NCI-H146 treated with DMSO at 0.1 percent for 48 hours (cell line): ENCODE data around the gene MPPED2.

Source experiments
- DNase-seq: peaks from one replicate; lab custom pipeline; 2025; ENCODE audit not compliant: unreplicated experiment; lab: John Stamatoyannopoulos, UW

MPPED2 gene

DNA sequence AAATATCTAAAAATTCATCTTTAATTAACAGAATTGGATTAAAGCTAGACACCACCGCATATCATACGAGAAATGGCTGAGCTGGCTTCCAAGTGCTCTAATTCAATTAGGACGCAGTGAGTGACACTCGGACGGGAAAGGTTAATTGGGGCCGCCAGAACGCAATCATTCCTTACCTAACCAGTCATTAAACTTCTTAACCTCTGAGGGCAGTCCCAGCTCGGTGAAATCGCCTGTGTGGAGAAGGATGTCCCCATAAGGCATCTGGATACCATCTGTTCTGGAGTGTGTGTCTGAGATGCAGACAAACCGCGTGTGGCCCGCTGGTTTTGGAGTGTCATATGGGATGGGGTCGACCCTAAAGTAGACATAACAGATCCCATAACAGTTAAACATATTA lies 50.3 kb downstream of the MPPED2 start:
- no peak for DNase-seq

DNA sequence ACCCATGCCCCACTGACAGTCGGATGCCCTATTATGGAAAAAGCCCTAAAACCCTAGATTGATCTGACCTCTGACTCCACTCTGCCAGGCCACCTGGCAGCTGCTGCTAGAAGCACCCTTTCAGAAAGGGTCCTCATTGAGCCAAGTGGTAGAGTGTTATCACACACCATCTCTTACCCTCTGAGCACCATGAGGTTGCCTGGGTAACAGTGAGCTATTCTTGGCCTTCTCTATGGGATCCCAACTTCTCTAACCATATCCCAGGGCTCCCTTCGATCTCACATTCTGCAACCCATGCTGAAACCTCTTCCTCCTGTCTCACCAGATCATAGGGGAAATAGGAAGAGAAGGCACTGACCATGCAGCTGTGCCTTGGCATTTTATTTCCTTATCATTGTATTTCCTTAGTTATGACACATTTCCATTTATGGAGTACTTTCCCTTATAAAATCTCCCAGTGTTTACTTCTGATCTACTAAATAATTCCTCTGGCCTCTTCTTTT lies 52.7 kb downstream of the MPPED2 start:
- DNase-seq, result no peak

DNA sequence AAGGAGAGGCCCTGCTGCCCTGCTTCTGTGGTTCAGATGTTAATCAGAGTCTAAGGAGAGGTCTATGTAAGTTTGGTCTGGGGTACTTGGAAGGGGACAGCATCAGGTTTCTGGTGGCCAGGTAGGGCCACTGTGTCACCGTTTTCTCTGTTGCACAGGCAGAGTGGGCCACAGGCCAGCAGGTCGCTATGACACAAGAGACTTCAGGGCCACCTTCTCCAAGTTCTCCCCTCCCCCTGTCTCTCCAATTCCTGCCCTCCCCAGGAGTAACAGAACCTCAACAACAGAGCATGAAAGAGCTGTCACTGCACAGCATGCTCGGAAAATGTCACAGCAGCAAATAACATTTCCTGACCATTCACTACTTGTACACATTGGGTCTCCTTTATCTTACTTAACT lies 58.6 kb downstream of the MPPED2 start:
- no peak for DNase-seq

DNA sequence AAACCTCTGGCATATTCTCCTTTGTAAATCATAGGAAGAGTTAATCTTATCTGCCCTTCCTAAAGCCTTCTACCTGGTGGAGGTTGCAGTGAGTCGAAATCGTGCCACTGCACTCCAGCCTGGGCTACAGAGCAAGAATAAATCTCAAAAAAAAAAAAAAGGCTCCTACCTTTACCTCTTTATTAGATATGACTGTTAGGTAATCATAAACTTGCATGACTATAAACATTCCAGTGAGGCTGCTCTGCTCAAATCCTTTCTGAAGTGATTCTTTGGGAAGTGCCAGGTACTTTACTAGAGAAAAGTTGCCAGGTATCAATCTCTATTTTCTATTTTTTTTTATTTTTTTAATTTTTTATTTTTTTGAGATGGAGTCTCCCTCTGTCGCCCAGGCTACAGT lies 59.6 kb downstream of the MPPED2 start:
- DNase-seq, result no peak

DNA sequence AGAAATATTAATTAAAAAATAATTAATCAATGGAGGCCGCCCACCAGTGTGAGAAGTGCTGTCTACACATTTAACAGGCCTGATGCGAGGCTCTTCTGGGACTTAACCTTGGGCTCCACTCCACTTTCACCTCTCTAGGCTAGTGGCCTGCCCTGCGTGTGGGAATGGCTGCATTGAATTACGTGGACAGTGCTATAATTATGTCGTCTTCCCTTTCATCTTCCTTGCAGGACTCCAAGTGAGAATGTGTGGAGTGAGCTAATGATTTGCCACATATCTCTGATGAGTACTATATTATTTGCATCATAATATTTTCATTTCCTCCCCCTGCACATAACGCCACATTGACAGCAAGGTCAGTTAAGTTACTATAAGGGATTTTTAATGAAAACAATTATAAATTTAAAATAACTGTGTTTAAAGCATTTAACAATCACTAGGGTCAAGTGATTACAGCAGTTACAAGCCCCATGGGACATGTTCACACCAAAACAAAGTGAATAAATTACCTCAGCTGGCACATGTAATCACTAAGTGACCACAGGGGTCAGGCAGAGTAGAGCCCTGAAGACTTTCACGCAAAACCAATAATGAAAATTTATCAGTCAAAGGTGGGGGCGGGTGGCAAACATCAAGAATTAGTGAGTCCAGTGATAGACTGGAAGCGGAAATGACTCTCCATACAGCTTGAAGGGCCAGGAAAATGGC lies 63.5 kb downstream of the MPPED2 start:
- DNase-seq, result no peak

DNA sequence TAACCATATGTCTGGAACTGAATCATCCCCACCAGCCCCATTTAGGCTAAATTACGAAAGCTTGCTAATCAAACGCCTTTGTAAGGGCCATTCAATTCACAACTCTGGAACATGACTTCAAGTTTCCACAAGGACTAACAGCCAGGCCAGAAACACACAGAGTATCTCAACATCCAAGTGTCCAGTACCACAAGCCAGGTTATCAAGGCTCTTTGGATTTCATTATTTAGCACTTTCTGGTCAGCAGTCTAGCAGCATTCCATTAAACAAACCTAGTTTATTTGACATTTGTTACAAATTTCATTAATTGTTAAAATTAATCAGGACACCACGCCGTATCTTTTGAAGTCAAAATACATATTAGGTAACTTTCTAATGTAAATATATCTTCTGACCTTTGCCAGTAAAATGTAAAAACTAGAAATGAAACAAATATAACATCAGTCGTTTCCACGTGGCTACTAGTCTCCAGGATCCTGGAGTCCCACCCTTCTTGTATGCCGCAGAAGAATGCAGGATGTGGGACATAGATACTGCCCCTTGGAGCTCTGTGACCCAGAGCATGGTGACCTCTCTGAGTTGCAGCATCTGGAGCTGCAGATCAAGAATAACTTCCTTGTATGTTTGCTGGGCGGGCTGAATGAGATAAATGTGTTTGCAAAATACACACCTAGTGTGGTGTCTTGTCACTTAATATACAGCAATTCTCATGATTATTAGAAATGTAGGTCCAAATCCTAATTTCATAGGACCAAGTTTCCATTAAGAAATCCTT lies 64.7 kb downstream of the MPPED2 start:
- no peak for DNase-seq

DNA sequence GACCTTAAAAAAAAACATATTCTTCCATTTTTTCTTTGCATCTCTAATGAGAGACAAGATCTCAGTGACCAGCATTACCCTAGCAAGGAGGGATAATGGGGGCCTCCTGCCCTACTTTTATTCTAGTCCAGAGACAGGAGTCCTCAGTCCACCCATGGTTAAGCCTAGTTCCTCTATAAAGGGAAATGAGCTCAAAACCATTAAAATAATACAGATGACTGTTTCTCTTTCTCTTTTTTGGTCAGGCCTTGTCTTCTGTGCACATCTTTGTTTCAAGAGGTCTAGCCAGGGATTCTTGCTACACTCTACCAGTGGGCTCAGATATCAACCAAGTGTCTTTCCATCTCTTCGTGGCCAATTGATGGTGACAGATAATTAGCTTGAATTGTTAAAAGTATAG lies 73.1 kb downstream of the MPPED2 start:
- no peak for DNase-seq

DNA sequence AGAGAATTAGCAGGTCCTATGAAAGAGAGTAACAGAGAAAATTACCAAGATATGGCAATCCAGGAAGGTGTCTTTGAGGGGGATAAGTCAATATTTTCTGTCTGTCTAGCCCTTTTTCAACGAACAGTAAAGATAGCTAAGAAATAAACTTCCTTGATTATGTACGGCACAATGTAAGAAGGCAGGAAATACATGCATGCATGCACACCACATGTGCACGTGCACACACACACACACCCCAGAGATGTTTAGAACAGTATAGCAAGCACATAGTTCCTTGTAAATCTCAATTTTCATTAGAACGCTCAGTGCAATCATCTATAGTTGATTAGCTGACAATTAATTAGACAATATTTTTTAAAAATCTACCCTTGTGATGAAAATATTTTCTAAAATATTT lies 74.7 kb downstream of the MPPED2 start:
- DNase-seq, result no peak

DNA sequence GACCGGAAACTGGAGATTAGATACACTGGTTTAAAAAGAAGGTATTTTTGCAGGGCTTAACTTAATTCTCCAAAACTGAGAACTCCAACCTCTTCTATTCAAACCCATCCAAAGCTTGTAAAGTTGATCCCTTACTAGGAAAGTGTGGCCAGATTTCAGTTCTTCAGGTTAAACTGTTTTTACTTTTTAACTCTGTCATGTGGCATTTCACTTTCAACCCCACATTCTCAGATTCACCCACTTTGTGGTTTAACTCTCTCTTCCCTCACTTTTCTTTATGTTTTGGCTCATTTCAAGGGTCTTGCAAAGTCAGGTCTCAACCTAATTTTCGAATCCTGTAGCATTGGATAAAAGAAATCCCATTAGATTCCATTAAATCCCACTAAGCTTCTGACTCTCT lies 75.4 kb downstream of the MPPED2 start:
- no peak for DNase-seq

DNA sequence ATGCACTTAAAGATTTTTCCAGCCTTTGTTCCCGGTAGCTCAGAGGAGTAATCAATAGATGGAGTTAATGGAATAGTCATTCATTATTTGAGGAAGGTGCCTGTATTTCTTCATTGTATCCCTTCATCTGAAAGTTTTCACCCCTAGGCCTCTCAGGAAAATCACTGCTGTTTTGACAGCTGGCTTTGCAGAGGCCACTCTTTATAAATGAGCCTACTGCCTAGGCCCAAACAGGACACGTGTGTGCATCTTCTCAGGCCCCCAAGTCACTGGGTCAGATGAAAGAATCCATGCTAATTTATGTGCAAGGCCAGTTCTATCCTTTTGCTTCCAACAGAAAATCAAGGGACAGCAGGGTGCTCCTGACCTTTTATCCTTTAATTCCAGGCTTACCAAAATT lies 76.8 kb downstream of the MPPED2 start:
- DNase-seq, result no peak

DNA sequence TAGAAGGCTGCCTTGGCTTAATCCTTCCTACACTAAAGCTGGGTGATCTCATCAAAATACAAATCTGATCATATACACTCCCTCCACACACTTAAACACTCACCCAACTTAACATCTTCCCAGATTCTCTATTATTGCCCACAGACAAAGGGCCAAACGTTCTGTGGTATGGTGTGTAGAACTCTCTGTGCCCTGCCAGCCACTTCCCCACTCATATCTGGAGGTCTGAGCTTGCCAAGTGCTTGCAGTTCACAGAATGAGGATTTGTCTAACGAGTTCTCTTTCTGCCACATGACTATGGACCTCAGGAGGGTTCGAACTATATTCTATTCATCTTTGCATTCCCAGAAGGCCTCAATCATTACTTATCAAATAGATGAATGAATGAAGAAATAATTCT lies 77.6 kb downstream of the MPPED2 start:
- DNase-seq, result no peak

DNA sequence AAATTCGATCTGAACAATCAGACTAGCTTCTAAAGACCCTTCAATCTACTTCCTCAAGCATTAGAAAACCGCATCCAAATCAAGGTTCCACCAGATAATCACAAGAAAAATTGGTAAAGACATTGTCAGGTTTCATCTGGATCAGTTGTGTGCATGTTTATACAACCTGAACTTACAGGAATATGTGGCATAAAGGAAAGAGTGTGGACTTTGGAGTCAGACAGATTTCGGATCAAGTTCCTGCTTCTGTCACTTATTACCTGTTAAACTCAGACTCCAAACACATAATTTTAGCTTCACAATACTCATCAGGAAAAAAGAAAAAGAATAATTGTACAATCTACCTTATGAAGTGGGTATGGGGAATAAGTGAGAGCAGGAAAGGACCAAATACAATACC lies 80.5 kb downstream of the MPPED2 start:
- no peak for DNase-seq

DNA sequence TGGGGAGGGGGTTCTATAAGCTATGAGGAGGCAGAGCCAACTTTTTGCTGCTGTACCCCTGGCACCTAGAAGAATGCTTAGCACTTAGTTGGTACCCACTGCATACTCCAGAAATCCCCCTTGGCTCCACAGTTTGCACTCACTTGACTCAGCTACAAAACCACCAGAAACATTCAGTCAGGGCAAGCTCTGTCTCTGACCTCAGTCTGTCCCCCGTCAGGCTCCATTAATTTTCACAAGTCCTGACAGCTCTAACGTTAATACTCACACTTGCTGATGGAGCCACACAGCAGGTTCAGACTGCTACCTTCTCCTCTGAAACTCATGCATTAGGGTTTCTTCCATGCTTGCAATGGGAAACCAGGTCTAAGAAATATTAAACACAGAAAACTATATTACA lies 81.7 kb downstream of the MPPED2 start:
- no peak for DNase-seq

DNA sequence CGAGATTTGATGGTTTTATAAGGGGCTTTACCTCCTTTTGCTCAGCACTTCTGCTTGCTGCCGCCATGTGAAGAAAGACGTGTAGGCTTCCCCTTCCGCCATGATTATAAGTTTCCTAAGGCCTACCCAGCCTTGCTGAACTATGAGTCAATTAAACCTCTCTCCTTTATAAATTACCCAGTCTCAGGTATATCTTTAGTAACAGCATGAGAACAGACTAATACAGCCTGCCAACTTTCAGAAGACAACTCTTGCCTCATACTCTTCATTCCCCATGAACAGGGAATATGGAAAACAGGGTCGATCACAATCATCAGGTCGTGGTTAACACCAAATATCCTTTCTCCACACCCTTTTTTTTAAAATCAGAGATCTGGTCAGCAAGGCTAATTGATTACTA lies 83.0 kb downstream of the MPPED2 start:
- no peak for DNase-seq

DNA sequence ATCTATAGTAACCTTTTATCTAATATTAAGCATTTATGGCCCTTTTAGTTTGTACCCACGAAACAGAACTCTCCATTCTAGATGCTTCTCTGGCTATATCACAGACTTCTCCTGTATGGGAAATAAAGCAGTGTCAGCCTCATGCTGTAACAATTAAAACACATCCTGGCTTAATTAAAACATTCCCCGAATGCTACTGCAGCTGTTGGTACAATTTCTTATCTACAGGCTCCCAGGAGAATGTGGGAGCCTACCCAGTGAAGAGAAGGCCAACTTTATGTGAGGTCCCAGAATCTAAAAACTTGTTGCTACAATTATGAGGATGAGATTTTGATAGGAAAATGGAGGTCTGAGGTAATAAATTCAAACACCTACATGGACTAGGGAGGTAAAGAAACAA lies 83.8 kb downstream of the MPPED2 start:
- no peak for DNase-seq

DNA sequence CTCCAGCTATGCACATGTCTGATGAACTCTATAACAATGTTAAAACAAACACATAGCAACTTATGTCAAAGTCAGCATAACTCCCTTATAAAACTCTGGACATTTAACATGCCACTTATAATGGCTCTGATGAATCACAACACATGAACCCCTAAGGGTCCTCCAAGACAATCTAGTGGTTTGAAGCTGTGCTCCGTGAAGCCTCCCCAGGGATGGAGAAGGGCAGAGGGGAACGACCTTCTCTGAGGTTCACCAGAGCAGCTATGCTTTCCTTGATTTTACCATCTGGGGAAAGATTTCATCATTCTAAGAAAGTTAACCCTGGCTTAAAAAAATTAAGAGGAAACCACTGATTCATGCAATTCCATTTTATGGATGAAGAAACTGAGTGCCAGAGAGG lies 84.4 kb downstream of the MPPED2 start:
- no peak for DNase-seq

DNA sequence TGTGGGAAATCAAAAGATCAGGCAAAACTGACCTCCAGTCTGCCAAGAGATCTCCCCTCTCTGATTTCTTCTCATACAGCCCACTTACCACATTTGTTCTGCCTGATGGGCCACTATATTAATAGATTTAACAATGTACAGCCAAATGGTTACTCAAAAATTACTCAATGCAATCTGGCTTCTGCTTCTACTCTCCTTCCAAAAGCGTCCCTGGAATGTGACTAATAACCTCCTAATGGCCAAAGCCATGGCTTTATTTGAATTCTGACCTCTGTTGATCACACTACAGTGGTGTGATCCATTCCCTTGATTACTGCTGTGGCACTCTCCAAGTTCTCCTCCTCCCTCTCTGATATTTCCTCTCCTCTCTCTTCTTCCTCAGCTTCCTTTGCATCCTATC lies 86.2 kb downstream of the MPPED2 start:
- no peak for DNase-seq

DNA sequence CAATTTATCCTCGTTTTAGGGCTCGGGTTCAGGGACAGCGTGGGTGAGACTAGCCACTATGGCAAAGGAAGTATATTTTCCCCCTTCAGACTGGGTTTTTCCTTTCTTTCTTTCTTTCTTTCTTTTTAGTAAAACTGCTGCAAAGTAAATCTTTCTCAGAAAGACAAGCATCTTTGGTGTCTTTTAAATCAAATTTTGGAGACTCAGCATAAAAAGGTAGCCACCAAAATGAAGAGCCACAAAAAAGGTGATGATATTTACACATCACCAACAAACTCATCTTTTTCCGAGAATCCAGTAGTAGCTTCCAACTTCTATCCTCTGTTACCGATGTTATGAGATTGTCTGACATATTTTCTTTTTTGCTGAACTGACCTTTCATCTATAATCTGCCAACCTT lies 88.6 kb downstream of the MPPED2 start:
- DNase-seq, result no peak

DNA sequence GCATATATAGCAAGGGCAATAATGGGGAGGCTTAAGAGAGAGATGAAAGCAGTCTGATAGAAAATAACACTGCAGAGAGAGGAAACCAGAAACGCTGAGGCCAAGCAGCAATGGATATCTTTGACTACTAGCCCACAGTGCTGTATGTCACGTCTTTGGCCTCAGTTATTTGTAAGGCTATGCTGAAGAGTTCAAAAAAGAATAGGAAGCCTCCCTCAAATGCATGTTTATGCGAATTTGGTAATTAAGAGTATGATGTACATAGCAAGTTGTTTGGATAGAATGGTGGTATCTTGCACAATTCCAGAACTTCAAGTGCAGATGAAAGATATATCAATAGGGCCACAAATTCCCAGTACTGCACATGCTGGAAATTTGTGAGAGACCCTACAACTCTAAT lies 89.2 kb downstream of the MPPED2 start:
- DNase-seq, result no peak

DNA sequence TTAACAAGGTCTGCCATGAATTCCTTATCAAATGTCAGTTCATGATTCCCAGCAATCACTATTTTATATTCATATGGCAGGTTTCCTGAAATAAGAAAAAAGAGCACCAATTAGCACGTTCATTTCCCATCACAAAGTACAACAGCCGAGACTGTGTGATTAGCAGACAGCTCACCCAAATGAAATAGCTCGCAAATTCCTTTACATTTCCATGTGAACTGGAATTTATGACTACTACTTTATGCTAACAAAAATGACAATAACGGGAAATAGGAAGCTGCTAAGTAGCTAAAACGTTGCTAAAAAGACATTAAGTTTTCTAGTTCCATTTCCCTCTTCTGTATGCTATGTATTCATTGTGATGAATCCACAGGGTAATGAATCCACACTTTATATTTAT lies 90.7 kb downstream of the MPPED2 start:
- no peak for DNase-seq

DNA sequence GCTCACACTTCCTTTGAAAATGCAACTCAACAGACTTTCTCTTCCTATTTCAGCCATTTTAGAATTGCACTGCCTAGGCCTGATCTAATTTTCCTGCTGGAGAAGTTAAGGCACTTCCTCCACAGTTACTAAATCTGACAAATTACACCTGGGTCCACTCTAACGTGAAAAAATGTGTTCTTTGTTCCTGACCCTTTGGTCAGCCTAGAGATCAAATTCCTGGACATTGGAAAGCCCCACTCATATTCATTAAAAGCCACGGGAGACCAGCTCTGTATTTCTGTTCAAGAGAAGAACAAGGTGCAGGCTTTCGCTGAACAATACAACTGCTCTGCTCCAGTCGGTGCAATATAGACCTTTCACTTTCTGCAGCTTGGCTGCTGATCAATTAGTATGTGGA lies 96.6 kb downstream of the MPPED2 start:
- DNase-seq, result no peak

DNA sequence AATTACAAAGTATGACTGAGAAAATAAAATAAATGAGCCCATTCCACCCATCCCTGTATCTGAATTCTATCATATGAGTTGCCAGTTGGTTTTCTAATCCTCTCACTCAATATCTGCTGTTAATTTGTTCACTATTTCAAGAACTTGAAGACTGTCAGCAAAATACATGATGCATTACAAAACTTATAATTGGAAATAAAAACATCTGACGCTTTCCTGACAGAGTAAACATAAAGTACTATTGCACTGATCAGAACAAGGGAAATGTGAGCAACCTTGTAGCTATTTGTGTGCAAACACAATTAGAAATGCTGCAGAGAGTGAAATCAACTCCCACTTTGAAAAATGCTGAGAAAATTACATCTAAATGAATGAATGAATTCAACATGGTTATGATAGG lies 97.1 kb downstream of the MPPED2 start:
- DNase-seq, result no peak
